GM12875 (cell line): ENCODE measurements around the gene TENM3.

Source experiments
- H3K4me3 ChIP-seq: one replicate; pipeline ENCODE4 v1.5.1; 2011; ENCODE audit warnings: low read depth, low read length, control low read depth
- TF ChIP-seq, protein P1 (sequence below): IDR thresholded peaks from 2 replicates; pipeline ENCODE4 v1.5.1; 2011; ENCODE audit warnings: low read depth, mild to moderate bottlenecking, control low read depth, inconsistent platforms, low read length, moderate library complexity, borderline replicate concordance; ENCODE audit not compliant: insufficient read depth

Gene TENM3

DNA sequence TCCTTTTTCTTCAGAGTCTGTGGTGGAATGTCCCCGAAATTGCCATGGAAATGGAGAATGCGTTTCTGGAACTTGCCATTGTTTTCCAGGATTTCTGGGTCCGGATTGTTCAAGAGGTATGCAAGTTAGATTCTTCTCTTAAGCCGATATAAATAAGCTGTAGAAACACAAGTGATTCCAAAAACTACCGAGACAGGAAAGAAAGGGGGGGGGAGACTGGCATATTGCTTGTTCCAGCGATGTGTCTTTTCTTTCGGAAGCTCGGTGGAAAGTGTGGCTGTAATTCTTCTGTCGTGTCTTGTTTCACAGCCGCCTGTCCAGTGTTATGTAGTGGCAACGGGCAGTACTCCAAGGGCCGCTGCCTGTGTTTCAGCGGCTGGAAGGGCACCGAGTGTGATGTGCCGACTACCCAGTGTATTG, 437.0 kb downstream of the TENM3 start:
- TF ChIP-seq, protein P1, sequence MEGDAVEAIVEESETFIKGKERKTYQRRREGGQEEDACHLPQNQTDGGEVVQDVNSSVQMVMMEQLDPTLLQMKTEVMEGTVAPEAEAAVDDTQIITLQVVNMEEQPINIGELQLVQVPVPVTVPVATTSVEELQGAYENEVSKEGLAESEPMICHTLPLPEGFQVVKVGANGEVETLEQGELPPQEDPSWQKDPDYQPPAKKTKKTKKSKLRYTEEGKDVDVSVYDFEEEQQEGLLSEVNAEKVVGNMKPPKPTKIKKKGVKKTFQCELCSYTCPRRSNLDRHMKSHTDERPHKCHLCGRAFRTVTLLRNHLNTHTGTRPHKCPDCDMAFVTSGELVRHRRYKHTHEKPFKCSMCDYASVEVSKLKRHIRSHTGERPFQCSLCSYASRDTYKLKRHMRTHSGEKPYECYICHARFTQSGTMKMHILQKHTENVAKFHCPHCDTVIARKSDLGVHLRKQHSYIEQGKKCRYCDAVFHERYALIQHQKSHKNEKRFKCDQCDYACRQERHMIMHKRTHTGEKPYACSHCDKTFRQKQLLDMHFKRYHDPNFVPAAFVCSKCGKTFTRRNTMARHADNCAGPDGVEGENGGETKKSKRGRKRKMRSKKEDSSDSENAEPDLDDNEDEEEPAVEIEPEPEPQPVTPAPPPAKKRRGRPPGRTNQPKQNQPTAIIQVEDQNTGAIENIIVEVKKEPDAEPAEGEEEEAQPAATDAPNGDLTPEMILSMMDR = no peak
- no peak overlapping the region for H3K4me3 ChIP-seq

DNA sequence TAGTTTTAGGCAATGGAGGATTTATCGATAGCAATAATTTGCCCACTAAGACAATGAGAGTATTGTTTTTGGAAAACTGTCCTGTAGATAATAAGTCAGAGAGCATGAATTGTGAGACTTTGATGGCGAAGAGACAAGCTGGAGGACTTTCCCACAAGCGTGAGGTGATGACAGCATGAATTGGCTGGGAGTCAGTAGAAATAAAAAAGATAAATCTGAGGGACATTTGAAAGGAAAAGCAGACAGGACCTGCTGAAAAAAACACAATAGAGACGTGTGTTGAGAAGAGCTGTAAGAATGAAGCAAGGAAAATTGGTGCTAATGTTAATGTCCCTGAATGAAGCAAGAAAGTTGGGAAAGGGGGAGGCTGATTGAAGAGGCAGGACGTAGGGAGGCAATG, 440.5 kb downstream of the TENM3 start:
- H3K4me3 ChIP-seq = no peak overlapping the region
- TF ChIP-seq, protein P1 = no peak

DNA sequence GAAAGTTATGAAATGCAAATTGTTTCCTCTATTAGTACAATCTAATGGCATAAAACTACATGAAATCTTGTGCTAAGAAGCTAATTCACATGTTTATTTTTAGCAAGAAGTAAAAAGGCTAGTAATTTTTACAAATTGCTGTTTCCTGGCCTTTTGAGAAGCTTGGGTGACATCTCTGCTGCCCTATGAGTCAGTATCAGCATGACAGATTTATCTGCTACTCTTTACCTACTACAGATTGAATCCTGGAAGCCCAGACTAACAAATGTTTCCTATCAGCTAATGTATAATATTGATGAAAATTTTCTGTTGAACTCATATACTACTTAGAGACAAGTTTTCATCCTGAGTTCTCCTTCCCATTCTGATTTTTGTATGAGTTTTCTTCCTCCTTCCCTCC, 441.6 kb downstream of the TENM3 start:
- TF ChIP-seq, protein P1 = no peak
- no peak overlapping the region for H3K4me3 ChIP-seq

DNA sequence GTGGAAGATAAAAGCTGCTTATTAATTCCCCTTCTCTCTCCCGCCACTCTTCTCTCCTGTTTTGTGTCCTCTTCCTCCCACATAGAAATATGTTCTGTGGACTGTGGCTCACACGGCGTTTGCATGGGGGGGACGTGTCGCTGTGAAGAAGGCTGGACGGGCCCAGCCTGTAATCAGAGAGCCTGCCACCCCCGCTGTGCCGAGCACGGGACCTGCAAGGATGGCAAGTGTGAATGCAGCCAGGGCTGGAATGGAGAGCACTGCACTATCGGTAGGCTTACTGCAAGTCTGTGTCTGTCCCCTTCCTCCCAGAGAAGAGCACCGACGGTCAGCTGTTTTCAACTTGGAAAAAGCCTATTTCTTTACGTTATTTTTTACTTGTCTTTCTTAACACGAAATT, 444.9 kb downstream of the TENM3 start:
- TF ChIP-seq, protein P1 = no peak
- no peak overlapping the region for H3K4me3 ChIP-seq

DNA sequence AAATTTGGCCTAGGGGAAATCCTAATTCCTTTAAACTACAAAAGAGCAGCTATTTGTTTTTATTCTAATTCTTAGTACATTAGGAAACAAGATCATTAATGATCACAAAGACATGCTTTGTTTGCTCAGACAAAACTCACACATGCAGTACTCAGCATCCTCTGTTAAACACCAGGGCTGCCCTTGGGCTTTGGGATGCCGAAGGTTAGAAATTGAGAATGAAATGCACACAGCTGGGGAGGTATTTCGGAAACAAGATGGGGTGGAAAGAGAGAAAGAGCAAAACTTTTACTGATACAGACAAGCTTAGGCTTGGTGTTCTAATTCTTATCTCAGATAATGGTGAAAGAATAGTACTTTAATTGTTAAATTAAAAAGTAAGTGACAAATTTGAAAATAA, 451.3 kb downstream of the TENM3 start:
- H3K4me3 ChIP-seq = no peak overlapping the region
- TF ChIP-seq, protein P1 = no peak

DNA sequence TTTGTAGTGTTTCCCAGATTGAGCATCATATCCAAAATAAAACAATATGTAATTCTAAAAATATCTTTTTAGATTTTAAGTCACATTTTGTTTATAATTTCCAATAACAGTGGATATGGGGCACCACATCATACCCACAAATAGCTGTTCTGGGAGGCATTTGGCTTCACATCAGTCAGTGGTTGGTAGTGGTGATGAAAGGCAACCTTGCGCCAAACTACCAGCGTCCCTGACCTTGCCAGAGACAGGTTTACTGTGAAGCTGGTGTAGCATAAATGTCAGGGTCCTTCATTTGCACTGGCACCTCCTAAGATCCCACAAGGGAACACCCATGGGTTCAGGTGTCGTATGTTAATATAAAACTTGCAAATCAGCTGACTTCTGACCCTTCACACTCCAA, 451.8 kb downstream of the TENM3 start:
- no peak overlapping the region for H3K4me3 ChIP-seq
- TF ChIP-seq, protein P1 = no peak

DNA sequence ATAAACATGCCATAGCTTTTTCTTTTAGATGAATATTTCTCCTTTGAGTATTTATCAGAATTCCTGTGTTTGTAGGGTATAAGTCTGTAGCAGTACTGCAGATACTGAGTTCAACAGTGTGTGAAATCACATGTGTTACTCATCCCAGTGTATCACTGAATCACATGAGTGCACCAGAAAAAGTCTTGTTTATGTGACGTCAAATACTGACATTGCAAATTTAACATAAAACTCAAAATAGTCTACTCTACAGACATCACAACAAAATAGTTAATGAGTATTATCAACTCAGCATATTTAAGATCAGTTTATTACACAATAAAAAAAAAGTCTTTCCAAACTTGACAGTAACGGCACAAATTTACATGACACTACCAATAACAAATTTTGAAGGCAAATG, 452.6 kb downstream of the TENM3 start:
- TF ChIP-seq, protein P1 = no peak
- no peak overlapping the region for H3K4me3 ChIP-seq
